ENCODE measurements around the gene INSYN2B. TPM values are rescaled to one million over a fixed set of nuclear protein-coding genes. Genes with fewer than 3 reads are reported as not detected.

The INSYN2B gene
- total and polyA plus RNA-seq, 2 experiments from 2014 or later, result 1.5 TPM; not detected in 1

MicroRNAs encoded within 50 kb of the gene (microRNA counts, 767-probe panel; counts per million panel counts)
- 8,234 counts per million, percentile 56 among the panel's probes with 10 or more counts for microRNA hsa-miR-378e

Small RNAs within 50 kb of the gene (microRNA-seq; reads per million reads assigned to microRNA genes)
- not detected for gene MIR378E

Small RNAs within 50 kb of the gene (small RNA-seq; reads per million reads assigned to genes)
- gene MIR378E, result not detected

Other genes with a start within 250 kb of the INSYN2B start
- not detected in 2 replicates for gene FOXI1, start 125.4 kb upstream of the INSYN2B start, total RNA-seq
- gene FOXI1, start 125.4 kb upstream of the INSYN2B start, polyA plus RNA-seq, result not detected in 2 replicates

All from hepatocyte (in vitro differentiated cells).